Adipocyte (in vitro differentiated cells): ENCODE measurements around the gene KRT6A.

ENCODE experiments used
- DNase-seq: peaks from one replicate; pipeline ENCODE4 v3.0.0-alpha.2; 2015; ENCODE audit warnings: low read depth
- H3K27me3 ChIP-seq: replicated peaks from 2 replicates; pipeline ENCODE4 v1.7.0; 2013; ENCODE audit warnings: mild to moderate bottlenecking, low read length, moderate library complexity; ENCODE audit not compliant: control insufficient read depth, insufficient read depth
- H3K36me3 ChIP-seq: 2 replicates; pipeline ENCODE4 v1.7.0; 2013; ENCODE audit warnings: low read length, mild to moderate bottlenecking, moderate library complexity; ENCODE audit not compliant: control insufficient read depth, insufficient read depth, severe bottlenecking
- H3K4me1 ChIP-seq: 2 replicates; pipeline ENCODE4 v1.7.0; 2013; ENCODE audit warnings: mild to moderate bottlenecking, low read length, moderate library complexity; ENCODE audit not compliant: control insufficient read depth, insufficient read depth
- H3K4me3 ChIP-seq: 2 replicates; pipeline ENCODE4 v1.7.0; 2013; ENCODE audit warnings: mild to moderate bottlenecking, low read length, moderate library complexity
- H3K9ac ChIP-seq: 2 replicates; pipeline ENCODE4 v1.7.0; 2013; ENCODE audit warnings: mild to moderate bottlenecking, low read length, moderate library complexity
- H3K9me3 ChIP-seq: 2 replicates; pipeline ENCODE4 v1.7.0; 2013; ENCODE audit warnings: mild to moderate bottlenecking, low read length, moderate library complexity; ENCODE audit not compliant: control insufficient read depth

KRT6A gene

DNA sequence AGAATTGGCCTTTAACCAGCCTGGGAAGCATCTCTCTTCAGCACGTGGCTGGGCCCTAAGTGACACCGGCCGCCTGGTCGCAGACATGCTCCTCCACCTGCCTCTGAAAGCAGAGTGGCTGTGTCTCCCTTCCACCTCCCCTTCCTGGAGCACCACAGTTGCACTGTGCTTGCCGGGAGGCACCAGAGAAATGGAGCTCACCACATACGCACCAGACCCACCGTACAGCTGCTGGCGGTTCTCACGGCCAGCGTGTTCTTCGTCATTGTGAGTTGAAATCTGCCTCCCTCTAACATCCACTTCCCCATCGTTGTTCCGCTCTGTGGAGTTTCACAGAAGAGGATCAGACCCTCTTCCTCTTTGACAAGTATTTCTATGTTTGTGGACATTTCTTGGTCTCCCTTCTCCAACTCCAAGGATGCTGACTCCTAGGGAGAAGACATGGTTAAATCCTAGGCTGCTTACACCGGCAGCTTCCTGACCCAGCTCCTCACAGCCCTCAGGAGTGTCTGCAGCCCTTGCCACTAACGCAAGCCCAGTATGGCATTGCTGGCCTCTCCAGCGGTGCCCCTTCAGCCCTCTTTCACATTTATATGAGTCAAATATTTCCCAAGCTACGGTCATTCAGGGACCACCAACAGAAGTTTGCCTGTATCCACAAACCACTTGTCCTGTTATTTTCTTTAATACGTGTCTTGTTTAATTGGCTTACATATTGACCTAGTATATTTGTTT, 38.7 kb upstream of the KRT6A start:
- Histone ChIP-seq H3K9me3 (no peaks in the 10 kb centered on the region), H3K4me3 (no peak overlapping the region), H3K36me3 (no peaks in the 10 kb centered on the region), H3K4me1 (no peaks in the 10 kb centered on the region), H3K27me3 (peaks cover 50% of the 10 kb centered on the region), H3K9ac (no peak overlapping the region)
- no peak for DNase-seq

DNA sequence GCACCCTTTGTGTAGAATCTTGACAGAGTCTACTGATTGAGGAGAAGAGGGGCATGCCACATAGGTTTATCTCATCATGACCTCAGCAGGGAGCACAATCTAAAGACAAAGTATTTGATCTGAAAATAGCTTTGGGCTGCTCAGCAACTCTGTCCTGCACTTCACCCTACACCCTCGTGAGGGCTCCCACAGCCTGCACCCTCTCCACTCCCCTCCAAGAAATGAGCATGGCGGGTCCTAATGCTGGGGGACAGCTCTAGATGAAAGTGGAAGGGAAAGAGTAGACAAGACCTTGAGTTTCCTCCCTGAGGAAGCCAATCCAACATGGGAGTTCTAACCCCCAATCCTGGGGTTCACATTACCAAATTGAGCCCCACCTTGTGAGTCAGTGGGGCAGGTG, 37.8 kb upstream of the KRT6A start:
- no peak overlapping the region for H3K9ac ChIP-seq
- H3K36me3 ChIP-seq, result no peaks in the 10 kb centered on the region
- no peak for DNase-seq
- H3K9me3 ChIP-seq, result no peaks in the 10 kb centered on the region
- no peaks in the 10 kb centered on the region for H3K4me1 ChIP-seq
- H3K27me3 ChIP-seq, result peaks cover 53% of the 10 kb centered on the region
- no peak overlapping the region for H3K4me3 ChIP-seq

DNA sequence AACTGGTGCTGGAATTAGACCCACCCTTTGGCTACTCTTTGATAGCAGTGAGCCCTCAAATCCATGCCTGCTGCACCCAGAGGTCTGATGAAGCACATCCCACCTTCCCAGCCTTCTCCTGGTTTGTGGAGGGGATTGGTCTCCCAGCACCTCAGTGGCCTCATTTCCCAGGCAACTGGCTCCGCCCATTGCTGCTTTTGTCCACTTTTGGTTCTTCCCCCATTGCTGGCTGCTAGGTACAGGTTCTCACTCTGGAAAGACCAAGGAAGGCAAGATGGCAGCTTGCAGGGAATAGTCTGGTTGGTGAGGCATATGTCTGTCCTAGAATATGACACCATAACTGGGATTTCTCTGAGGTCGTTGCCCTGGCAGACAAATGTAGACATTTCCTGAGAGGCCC, 37.3 kb upstream of the KRT6A start:
- H3K36me3 ChIP-seq, result no peaks in the 10 kb centered on the region
- DNase-seq, result no peak
- H3K4me1 ChIP-seq, result no peaks in the 10 kb centered on the region
- peaks cover 55% of the 10 kb centered on the region for H3K27me3 ChIP-seq
- no peak overlapping the region for H3K9ac ChIP-seq
- no peaks in the 10 kb centered on the region for H3K9me3 ChIP-seq
- no peak overlapping the region for H3K4me3 ChIP-seq

GRCh38 chr12:52529846-52530245, 36.8 kb upstream of the KRT6A start:
- Histone ChIP-seq H3K9ac (no peak overlapping the region), H3K36me3 (no peaks in the 10 kb centered on the region), H3K9me3 (no peaks in the 10 kb centered on the region), H3K4me3 (no peak overlapping the region), H3K4me1 (no peaks in the 10 kb centered on the region), H3K27me3 (peaks cover 59% of the 10 kb centered on the region)
- DNase-seq, result no peak

- DNase-seq, result no peak
- H3K27me3 ChIP-seq, result peaks cover 59% of the 10 kb centered on the region
- H3K9me3 ChIP-seq, result no peaks in the 10 kb centered on the region
- no peak overlapping the region for H3K4me3 ChIP-seq
- no peak overlapping the region for H3K9ac ChIP-seq
- H3K36me3 ChIP-seq, result no peaks in the 10 kb centered on the region
- H3K4me1 ChIP-seq, result no peaks in the 10 kb centered on the region
Measured at GRCh38 chr12:52529417-52529816, 36.4 kb upstream of the KRT6A start.

GRCh38 chr12:52528641-52529143, 35.6 kb upstream of the KRT6A start:
- DNase-seq, result no peak
- no peak overlapping the region for H3K9ac ChIP-seq
- H3K4me3 ChIP-seq, result no peak overlapping the region
- peaks cover 59% of the 10 kb centered on the region for H3K27me3 ChIP-seq
- no peaks in the 10 kb centered on the region for H3K9me3 ChIP-seq
- H3K4me1 ChIP-seq, result peaks cover 5% of the 10 kb centered on the region
- H3K36me3 ChIP-seq, result no peaks in the 10 kb centered on the region

DNA sequence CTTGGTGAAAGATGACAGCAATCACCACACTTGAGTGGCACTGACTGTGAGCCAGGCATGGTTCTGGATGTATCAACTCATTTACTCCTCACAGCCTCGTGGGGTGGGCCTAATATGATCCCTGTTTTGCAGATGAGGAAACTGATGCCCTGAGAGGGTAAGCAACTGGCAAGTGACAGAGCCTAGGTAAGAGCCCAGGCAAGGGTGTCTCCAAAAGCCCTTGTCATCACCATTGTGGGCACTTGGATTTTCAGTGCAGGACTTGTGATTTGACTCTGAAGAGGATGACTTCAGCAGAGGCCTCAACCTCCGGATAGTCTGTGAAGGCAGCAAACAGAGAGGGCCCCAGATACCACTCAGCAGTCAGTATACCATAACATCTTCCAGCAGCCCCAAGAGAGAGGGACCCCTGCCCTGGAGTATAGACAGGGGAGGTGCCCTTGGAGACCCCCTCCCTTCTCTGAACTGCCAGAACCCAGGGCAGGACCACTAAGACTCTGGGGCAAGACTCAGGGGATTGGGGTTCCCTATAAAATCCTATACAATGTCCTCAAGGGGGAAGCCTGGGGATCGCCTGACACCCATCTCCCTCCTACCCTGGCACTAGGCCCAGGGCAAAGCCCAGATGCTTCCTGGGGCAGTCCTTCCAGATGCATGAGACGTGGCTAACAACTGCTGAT, 34.2 kb upstream of the KRT6A start:
- DNase-seq, result no peak
- Histone ChIP-seq H3K36me3 (no peaks in the 10 kb centered on the region), H3K9ac (no peak overlapping the region), H3K4me3 (no peak overlapping the region), H3K9me3 (no peaks in the 10 kb centered on the region), H3K27me3 (peaks cover 61% of the 10 kb centered on the region), H3K4me1 (peaks cover 11% of the 10 kb centered on the region)

GRCh38 chr12:52526511-52526951, 33.5 kb upstream of the KRT6A start:
- no peak for DNase-seq
- H3K9ac ChIP-seq, result no peak overlapping the region
- no peaks in the 10 kb centered on the region for H3K36me3 ChIP-seq
- peaks cover 19% of the 10 kb centered on the region for H3K4me1 ChIP-seq
- peaks cover 57% of the 10 kb centered on the region for H3K27me3 ChIP-seq
- no peak overlapping the region for H3K4me3 ChIP-seq
- H3K9me3 ChIP-seq, result no peaks in the 10 kb centered on the region

- H3K27me3 ChIP-seq, result peaks cover 53% of the 10 kb centered on the region
- H3K4me3 ChIP-seq, result no peak overlapping the region
- no peaks in the 10 kb centered on the region for H3K9me3 ChIP-seq
- H3K4me1 ChIP-seq, result peaks cover 25% of the 10 kb centered on the region
- H3K36me3 ChIP-seq, result no peaks in the 10 kb centered on the region
- H3K9ac ChIP-seq, result no peak overlapping the region
- DNase-seq, result no peak
Measured at GRCh38 chr12:52525661-52526499, 32.8 kb upstream of the KRT6A start.

GRCh38 chr12:52524898-52525591, 32.0 kb upstream of the KRT6A start:
- Histone ChIP-seq H3K9ac (no peak overlapping the region), H3K4me1 (peaks cover 25% of the 10 kb centered on the region), H3K27me3 (peaks cover 53% of the 10 kb centered on the region), H3K9me3 (no peaks in the 10 kb centered on the region), H3K36me3 (no peaks in the 10 kb centered on the region), H3K4me3 (no peak overlapping the region)
- no peak for DNase-seq
